Upper lobe of left lung (tissue), 4 donors: ENCODE measurements around the gene ARG2.

Experiments used
- CTCF ChIP-seq, 6 experiments: fragments of 450-650 bp in 4 of 6; fragments of 200-600 bp in 2 of 6; sonication (generic) in 2 of 6; IDR thresholded peaks; one replicate each; pipeline ENCODE4 v1.5.1; 2016 to 2019; ENCODE audit warnings: antibody characterized with exemption in 6 of 6
- EP300 ChIP-seq, 4 donors: sonication (generic); formaldehyde crosslinking; IDR thresholded peaks; one replicate each; pipeline ENCODE4 v1.5.1; 2017; ENCODE audit warnings: antibody characterized with exemption in 4 of 4, control low read depth in 2 of 4
- POLR2A ChIP-seq, 4 donors: fragments of 450-650 bp; IDR thresholded peaks; one replicate each; pipeline ENCODE4 v1.5.1; 2016 to 2017; ENCODE audit warnings: antibody characterized with exemption in 4 of 4, mild to moderate bottlenecking in 2 of 4
- POLR2AphosphoS5 ChIP-seq, 2 donors: sonication (generic); formaldehyde crosslinking; IDR thresholded peaks; one replicate each; pipeline ENCODE4 v1.5.1; 2017; ENCODE audit warnings: antibody characterized with exemption in 2 of 2

- TF ChIP-seq CTCF (IDR thresholded peaks at IDR 0.05), result no peak
- TF ChIP-seq EP300 (IDR thresholded peaks at IDR 0.05), result no peak
- TF ChIP-seq POLR2A (IDR thresholded peaks at IDR 0.05), result no peak
- TF ChIP-seq POLR2AphosphoS5 (IDR thresholded peaks at IDR 0.05), result no peak
These were observed 30.4 kb upstream of the ARG2 start for GRCh38 chr14:67589204-67589770.
